A549 (cell line): ENCODE data around the gene SLC38A6. TPM values are rescaled to one million over a fixed set of nuclear protein-coding genes. Genes with fewer than 3 reads are reported as not detected.

Experiments used
- ATAC-seq, 2 experiments: fragments of 200-7000 bp in 1 of 2; fragments of >200 bp in 1 of 2; cut with Nextera tagmentation in 1 of 2; cut with Tn5 transposase in 1 of 2; 3 replicates each; pipeline versions ENCODE4 v1.8.0 to v1.9.1; 2018 to 2020; ENCODE audit warnings: mild to moderate bottlenecking in 1 of 2, moderate library complexity in 1 of 2
- CTCF ChIA-PET: fragments of 300-600 bp; sonication (Branson Sonifier 250); formaldehyde crosslinking; extraction: SDS; loops from one replicate; lab custom pipeline; 2021; ENCODE audit warnings: antibody characterized with exemption, inconsistent platforms; lab: Yijun Ruan, JAX
- POLR2A ChIA-PET: fragments of 350-600 bp; formaldehyde crosslinking; extraction: SDS; loops from one replicate; lab custom pipeline; 2021; ENCODE audit warnings: antibody characterized with exemption, inconsistent platforms; lab: Yijun Ruan, JAX
- DNase-seq, 2 experiments: peaks; one replicate each; pipeline versions ENCODE4 v3.0.0 to v3.0.0-alpha.2; 2011 to 2016; ENCODE audit warnings: low read depth in 1 of 2, low spot score in 1 of 2
- FAIRE-seq: peaks from 2 replicates; lab custom pipeline; 2011; peaks lifted over from hg19 to GRCh38; lab: Jason Lieb, UNC
- H3K27ac ChIP-seq, 2 experiments: fragments of >200 bp; sonication (Bioruptor Twin); formaldehyde crosslinking; 3 replicates each; pipeline ENCODE4 v1.5.1; 2016 to 2017
- H3K4me1 ChIP-seq: fragments of >200 bp; sonication (Bioruptor Twin); formaldehyde crosslinking; 3 replicates; pipeline ENCODE4 v1.6.1; 2016
- H3K4me2 ChIP-seq: fragments of >200 bp; sonication (Bioruptor Twin); formaldehyde crosslinking; 3 replicates; pipeline ENCODE4 v1.6.1; 2016
- H3K4me3 ChIP-seq: fragments of >200 bp; sonication (Bioruptor Twin); formaldehyde crosslinking; 3 replicates; pipeline ENCODE4 v1.5.1; 2016
- H3K9me3 ChIP-seq: fragments of >200 bp; sonication (Bioruptor Twin); formaldehyde crosslinking; 3 replicates; pipeline ENCODE4 v1.6.1; 2016
- BCL3 ChIP-seq: fragments of >200 bp; sonication (Bioruptor Twin); formaldehyde crosslinking; IDR thresholded peaks from 3 replicates; pipeline ENCODE4 v1.6.1; 2016
- CBX8 ChIP-seq: fragments of 200-600 bp; sonication (generic); IDR thresholded peaks from 2 replicates; pipeline ENCODE4 v1.6.1; 2016
- CEBPB ChIP-seq, 2 experiments: fragments of >200 bp in 1 of 2; sonication (Bioruptor Twin) in 1 of 2; formaldehyde crosslinking in 1 of 2; IDR thresholded peaks; 2 replicates each; pipeline ENCODE4 v1.6.1; 2012 to 2016
- E2F6 ChIP-seq: IDR thresholded peaks from 2 replicates; pipeline ENCODE4 v1.6.1; 2012; ENCODE audit warnings: low read depth, borderline replicate concordance
- EHF ChIP-seq: fragments of 250-450 bp; sonication (Bioruptor Pico); IDR thresholded peaks from 2 replicates; pipeline ENCODE4 v1.5.0; 2020; ENCODE audit warnings: mild to moderate bottlenecking
- FOSB ChIP-seq: fragments of 250-450 bp; sonication (Bioruptor Pico); IDR thresholded peaks from 2 replicates; pipeline ENCODE4 v1.5.0; 2020; ENCODE audit warnings: mild to moderate bottlenecking, moderate library complexity
- FOXS1 ChIP-seq: fragments of 250-450 bp; sonication (Bioruptor Pico); IDR thresholded peaks from 2 replicates; pipeline ENCODE4 v1.5.0; 2020; ENCODE audit warnings: mild to moderate bottlenecking, moderate library complexity
- HDAC2 ChIP-seq: fragments of 200-600 bp; sonication (generic); IDR thresholded peaks from 2 replicates; pipeline ENCODE4 v1.6.1; 2016
- HES2 ChIP-seq: fragments of >200 bp; sonication (Bioruptor Twin); formaldehyde crosslinking; IDR thresholded peaks from 2 replicates; pipeline ENCODE4 v1.6.1; 2016
- HEYL ChIP-seq: fragments of 250-450 bp; sonication (Bioruptor Pico); IDR thresholded peaks from 2 replicates; pipeline ENCODE4 v1.8.0; 2021; ENCODE audit warnings: mild to moderate bottlenecking, moderate library complexity
- HMGXB4 ChIP-seq: fragments of 250-450 bp; sonication (Bioruptor Pico); IDR thresholded peaks from 2 replicates; pipeline ENCODE4 v1.5.0; 2021; ENCODE audit warnings: mild to moderate bottlenecking, moderate library complexity, borderline replicate concordance
- HOXB13 ChIP-seq: fragments of 250-450 bp; sonication (Bioruptor Pico); IDR thresholded peaks from 2 replicates; pipeline ENCODE4 v1.5.0; 2020; ENCODE audit warnings: low read depth, mild to moderate bottlenecking, moderate library complexity
- JUNB ChIP-seq: fragments of >200 bp; sonication (Bioruptor Twin); formaldehyde crosslinking; IDR thresholded peaks from 2 replicates; pipeline ENCODE4 v1.6.1; 2016
- KDM1A ChIP-seq: fragments of 200-600 bp; sonication (generic); IDR thresholded peaks from 2 replicates; pipeline ENCODE4 v1.6.1; 2016; ENCODE audit warnings: low read depth, mild to moderate bottlenecking
- MAFK ChIP-seq: fragments of 450-650 bp; IDR thresholded peaks from 2 replicates; pipeline ENCODE4 v1.6.1; 2014; ENCODE audit not compliant: partially characterized antibody
- MYC ChIP-seq: IDR thresholded peaks from 2 replicates; pipeline ENCODE4 v1.6.1; 2012; ENCODE audit warnings: mild to moderate bottlenecking, inconsistent platforms, low read length, improper control_type of control experiment, borderline replicate concordance
- POLR2AphosphoS2 ChIP-seq: conservative IDR thresholded peaks from 2 replicates; pipeline ENCODE4 v1.6.1; 2012; ENCODE audit warnings: low read length, improper control_type of control experiment, inconsistent platforms
- RAD21 ChIP-seq, 2 experiments: fragments of >200 bp in 1 of 2; sonication (Bioruptor Twin) in 1 of 2; formaldehyde crosslinking in 1 of 2; IDR thresholded peaks in 1 of 2; conservative IDR thresholded peaks in 1 of 2; 2 replicates in 1 of 2; 3 replicates in 1 of 2; pipeline ENCODE4 v1.6.1; 2012 to 2018; ENCODE audit warnings: inconsistent platforms in 1 of 2
- RARB ChIP-seq: fragments of 250-450 bp; sonication (Bioruptor Pico); IDR thresholded peaks from 2 replicates; pipeline ENCODE4 v1.8.0; 2021; ENCODE audit warnings: mild to moderate bottlenecking, moderate library complexity
- RFX5 ChIP-seq: fragments of 450-650 bp; IDR thresholded peaks from 2 replicates; pipeline ENCODE4 v1.7.1; 2014; ENCODE audit warnings: antibody characterized with exemption, mild to moderate bottlenecking, moderate library complexity
- RNF2 ChIP-seq: fragments of 200-600 bp; sonication (generic); IDR thresholded peaks from 2 replicates; pipeline ENCODE4 v1.6.1; 2016; ENCODE audit warnings: low read depth, mild to moderate bottlenecking, antibody characterized with exemption, moderate library complexity, borderline replicate concordance
- SMC3 ChIP-seq: fragments of >200 bp; sonication (Bioruptor Twin); formaldehyde crosslinking; IDR thresholded peaks from 3 replicates; pipeline ENCODE4 v1.6.1; 2018; ENCODE audit warnings: inconsistent platforms
- SREBF2 ChIP-seq: fragments of 450-650 bp; IDR thresholded peaks from 2 replicates; pipeline ENCODE4 v1.6.1; 2014; ENCODE audit warnings: mild to moderate bottlenecking, moderate library complexity
- TFCP2L1 ChIP-seq: fragments of 250-450 bp; sonication (Bioruptor Pico); IDR thresholded peaks from 2 replicates; pipeline ENCODE4 v1.5.0; 2021; ENCODE audit warnings: mild to moderate bottlenecking
- ZC3H11A ChIP-seq: fragments of 450-650 bp; IDR thresholded peaks from 2 replicates; pipeline ENCODE4 v1.6.1; 2014; ENCODE audit warnings: antibody characterized with exemption, mild to moderate bottlenecking
- ZFP36 ChIP-seq: fragments of 450-650 bp; IDR thresholded peaks from 2 replicates; pipeline ENCODE4 v1.6.1; 2014; ENCODE audit warnings: borderline replicate concordance; ENCODE audit not compliant: partially characterized antibody
- WGBS: methylation state at CpG from one replicate; pipeline ENCODE4 v1.1.6; 2017; ENCODE audit errors: missing lambda C conversion rate; 5-methylcytosine and 5-hydroxymethylcytosine counted together
- polyA plus RNA-seq, 4 experiments: library from polyadenylated mRNA; depleted of rRNA in 3 of 4; stranded (reverse); fragments of >200 nt; fragmentation: RNase III in 1 of 4; extraction: RNeasy Plus Mini Kit Qiagen cat#74134 plus additional on column Dnase treatment in 1 of 4; gene quantifications; 2 replicates in 3 of 4; 3 replicates in 1 of 4; pipeline ENCODE4 v1.2.3, GENCODE V29; 2011 to 2017

The SLC38A6 gene
- polyA plus RNA-seq, 2 of the 4 experiments (the other 2 are of a cell fraction) = 33.3 to 37.8 TPM

- TF ChIP-seq JUNB (no peak), HES2 (no peak), RFX5 (no peak)
- no peak overlapping the region for H3K4me3 ChIP-seq
- no peak overlapping the region for H3K4me2 ChIP-seq
- H3K9me3 ChIP-seq = peaks cover 14% of the 10 kb centered on the region
- FAIRE-seq = no peak
- ChIA-PET POLR2A (no interaction called here), CTCF (no interaction called here)
- H3K4me1 ChIP-seq = no peaks in the 10 kb centered on the region
- DNase-seq = no peak
- no peak for ATAC-seq
- no peak overlapping the region for H3K27ac ChIP-seq
Observed at GRCh38 chr14:60958146-60958545, 22.9 kb upstream of the SLC38A6 start.

GRCh38 chr14:60963761-60964160 lies 17.3 kb upstream of the SLC38A6 start:
- POLR2A ChIA-PET = no interaction called here
- WGBS = 43% methylated on average over 2 of the region's 2 CpGs
- ATAC-seq (no peak), FAIRE-seq (peak; percentile 61)
- H3K4me3 ChIP-seq = no peak overlapping the region
- H3K4me1 ChIP-seq = peaks cover 27% of the 10 kb centered on the region
- TF ChIP-seq EHF (CRISPR knock-in tag) (no peak), SREBF2 (no peak), TFCP2L1 (CRISPR knock-in tag) (no peak), MYC (no peak), SMC3 (no peak), KDM1A (no peak), HEYL (CRISPR knock-in tag) (no peak), ZC3H11A (no peak), FOSB (CRISPR knock-in tag) (no peak), RNF2 (no peak), BCL3 (no peak), HDAC2 (no peak), E2F6 (no peak), POLR2AphosphoS2 (no peak)
- TF ChIP-seq, all 56 proteins: peak for 0
- no peaks in the 10 kb centered on the region for H3K9me3 ChIP-seq
- no peak overlapping the region for H3K4me2 ChIP-seq
- CTCF ChIA-PET = no interaction called here
- DNase-seq = no peak
- H3K27ac ChIP-seq = no peak overlapping the region

GRCh38 chr14:60964904-60965303 lies 16.1 kb upstream of the SLC38A6 start:
- 13% methylated on average over 2 of the region's 2 CpGs for WGBS
- ATAC-seq = peak in 1 of 2 experiments; percentile 59; a peak in 1 of 6 replicates
- H3K4me1 ChIP-seq = peaks cover 29% of the 10 kb centered on the region
- no peak overlapping the region for H3K4me3 ChIP-seq
- H3K4me2 ChIP-seq = peak overlapping the region; percentile 44
- TF ChIP-seq MAFK (no peak), HOXB13 (CRISPR knock-in tag) (no peak)
- ChIA-PET CTCF (no interaction called here), POLR2A (interaction anchor here (0.8 kb wide), 1 partner anchor 16 kb away, joined by 5 read pairs; the partner anchor contains the start of genes SLC38A6 and TRMT5)
- no peaks in the 10 kb centered on the region for H3K9me3 ChIP-seq
- H3K27ac ChIP-seq = no peak overlapping the region
- DNase-seq = peak in 1 of 2 experiments; percentile 6
- no peak for FAIRE-seq

- DNase-seq (peak in 1 of 2 experiments; percentile 10), ATAC-seq (peak in 1 of 2 experiments; percentile 30; a peak in 2 of 6 replicates), FAIRE-seq (peak; percentile 70)
- POLR2A ChIA-PET = interaction anchor here (0.8 kb wide), 1 partner anchor 15 kb away, joined by 5 read pairs; the partner anchor contains the start of genes SLC38A6 and TRMT5
- Histone ChIP-seq H3K4me2 (peak overlapping the region; percentile 44), H3K27ac (no peak overlapping the region), H3K9me3 (no peaks in the 10 kb centered on the region), H3K4me1 (peaks cover 32% of the 10 kb centered on the region), H3K4me3 (no peak overlapping the region)
- TF ChIP-seq RNF2 (no peak), ZFP36 (no peak), RARB (CRISPR knock-in tag) (no peak), CBX8 (no peak), ZC3H11A (no peak), HMGXB4 (CRISPR knock-in tag) (no peak), FOXS1 (CRISPR knock-in tag) (no peak), CEBPB (IDR thresholded peaks at IDR 0.05) (no peak), FOSB (CRISPR knock-in tag) (no peak), RAD21 (conservative IDR thresholded peaks at IDR 0.05 in 1 of 2, IDR thresholded peaks at IDR 0.05 in 1 of 2) (no peak)
- CTCF ChIA-PET = no interaction called here
Observed at GRCh38 chr14:60965402-60965801, 15.6 kb upstream of the SLC38A6 start.
